Fibroblast of mammary gland (primary cell): ENCODE data around the gene CFAP298.
"Not testable (repeated sequence)": the region's sequence is repeated elsewhere in the genome, so short reads cannot be mapped to it uniquely, and the experiment has no call there.

Experiments
- DNase-seq: peaks from one replicate; pipeline ENCODE4 v3.0.0-alpha.2; 2010; ENCODE audit warnings: low read depth
- H3K4me3 ChIP-seq: 2 replicates; pipeline ENCODE4 v1.5.1; 2011; ENCODE audit warnings: low read depth, mild to moderate bottlenecking, low read length, moderate library complexity; ENCODE audit not compliant: control insufficient read depth
- TF ChIP-seq, protein P1 (sequence below): conservative IDR thresholded peaks from 2 replicates; pipeline ENCODE4 v1.5.1; 2011; ENCODE audit warnings: low read depth, low read length, inconsistent platforms; ENCODE audit not compliant: control insufficient read depth, insufficient read depth

The CFAP298 gene

DNA sequence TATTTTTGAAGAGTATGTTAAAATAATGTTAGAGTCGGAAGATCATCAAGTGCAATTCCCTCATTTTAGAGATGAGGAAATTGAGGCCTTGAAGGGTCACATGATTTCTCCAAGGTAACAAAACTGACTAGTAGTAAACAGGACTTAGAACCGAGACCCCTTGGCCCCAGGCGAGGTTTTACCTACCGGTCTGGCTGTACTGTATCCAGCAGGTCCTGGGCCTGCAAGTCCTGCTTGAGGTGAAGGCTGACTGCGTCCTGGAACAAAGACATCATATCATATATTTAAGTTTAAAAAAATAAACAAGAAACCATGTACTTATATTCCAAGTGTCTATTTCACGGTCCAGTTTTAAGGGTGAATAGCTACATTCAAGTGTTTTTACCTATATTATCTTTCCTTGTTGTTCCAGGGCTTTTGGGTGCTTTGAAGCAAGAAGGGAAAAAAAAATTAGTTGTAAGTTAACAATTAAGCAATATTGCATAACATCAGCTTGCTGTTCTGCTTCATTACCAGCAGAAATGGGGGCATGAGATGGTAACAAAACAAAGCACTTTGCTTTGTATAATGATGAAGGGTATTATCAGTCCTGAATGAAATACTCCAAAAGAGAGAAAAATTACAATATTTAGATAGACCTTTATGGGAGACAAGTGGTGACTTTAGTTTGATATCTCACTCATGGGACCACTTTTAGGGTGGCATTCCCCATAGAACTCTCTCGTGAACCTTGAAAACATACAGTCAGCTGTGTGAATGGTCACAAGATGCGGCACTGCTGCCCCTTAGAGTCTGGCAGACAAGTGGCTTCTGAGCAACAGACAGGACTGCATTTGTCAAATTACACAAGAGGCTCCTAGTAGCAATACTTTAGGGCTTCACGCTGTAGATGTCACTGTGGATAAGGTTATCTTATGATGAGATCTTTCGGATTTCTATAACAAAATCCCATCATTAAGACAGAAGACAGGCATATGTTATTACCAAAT lies 29.8 kb upstream of the CFAP298 start:
- TF ChIP-seq, protein P1, sequence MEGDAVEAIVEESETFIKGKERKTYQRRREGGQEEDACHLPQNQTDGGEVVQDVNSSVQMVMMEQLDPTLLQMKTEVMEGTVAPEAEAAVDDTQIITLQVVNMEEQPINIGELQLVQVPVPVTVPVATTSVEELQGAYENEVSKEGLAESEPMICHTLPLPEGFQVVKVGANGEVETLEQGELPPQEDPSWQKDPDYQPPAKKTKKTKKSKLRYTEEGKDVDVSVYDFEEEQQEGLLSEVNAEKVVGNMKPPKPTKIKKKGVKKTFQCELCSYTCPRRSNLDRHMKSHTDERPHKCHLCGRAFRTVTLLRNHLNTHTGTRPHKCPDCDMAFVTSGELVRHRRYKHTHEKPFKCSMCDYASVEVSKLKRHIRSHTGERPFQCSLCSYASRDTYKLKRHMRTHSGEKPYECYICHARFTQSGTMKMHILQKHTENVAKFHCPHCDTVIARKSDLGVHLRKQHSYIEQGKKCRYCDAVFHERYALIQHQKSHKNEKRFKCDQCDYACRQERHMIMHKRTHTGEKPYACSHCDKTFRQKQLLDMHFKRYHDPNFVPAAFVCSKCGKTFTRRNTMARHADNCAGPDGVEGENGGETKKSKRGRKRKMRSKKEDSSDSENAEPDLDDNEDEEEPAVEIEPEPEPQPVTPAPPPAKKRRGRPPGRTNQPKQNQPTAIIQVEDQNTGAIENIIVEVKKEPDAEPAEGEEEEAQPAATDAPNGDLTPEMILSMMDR = no peak
- no peak overlapping the region for H3K4me3 ChIP-seq
- no peak for DNase-seq

DNA sequence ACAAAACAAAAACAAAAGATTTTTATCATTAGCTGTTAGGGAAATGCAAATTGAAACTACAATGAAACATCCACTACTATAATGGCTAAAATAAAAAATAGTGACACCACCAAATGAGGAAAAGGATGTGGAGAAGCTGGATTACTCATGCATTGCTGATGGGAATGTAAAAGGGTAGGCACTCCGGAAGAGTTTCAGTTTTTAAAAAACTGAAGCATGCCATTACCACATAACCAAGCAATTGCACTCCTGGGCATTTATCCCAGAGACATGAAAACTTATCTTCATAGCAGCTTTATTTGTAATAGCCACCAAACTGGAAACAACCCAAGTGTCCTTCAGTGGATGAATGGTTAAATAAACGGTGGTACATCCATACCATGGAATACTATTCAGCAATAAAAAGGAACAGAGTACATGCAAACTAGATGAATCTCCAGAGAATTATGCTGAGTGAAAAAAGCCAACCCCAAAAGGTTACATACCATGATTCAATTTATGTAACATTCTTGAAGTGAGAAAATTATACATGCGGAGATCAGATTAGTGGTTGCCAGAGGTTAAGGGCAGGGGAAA lies 14.5 kb upstream of the CFAP298 start:
- DNase-seq = peak; percentile 71
- TF ChIP-seq, protein P1 = no peak
- no peak overlapping the region for H3K4me3 ChIP-seq

DNA sequence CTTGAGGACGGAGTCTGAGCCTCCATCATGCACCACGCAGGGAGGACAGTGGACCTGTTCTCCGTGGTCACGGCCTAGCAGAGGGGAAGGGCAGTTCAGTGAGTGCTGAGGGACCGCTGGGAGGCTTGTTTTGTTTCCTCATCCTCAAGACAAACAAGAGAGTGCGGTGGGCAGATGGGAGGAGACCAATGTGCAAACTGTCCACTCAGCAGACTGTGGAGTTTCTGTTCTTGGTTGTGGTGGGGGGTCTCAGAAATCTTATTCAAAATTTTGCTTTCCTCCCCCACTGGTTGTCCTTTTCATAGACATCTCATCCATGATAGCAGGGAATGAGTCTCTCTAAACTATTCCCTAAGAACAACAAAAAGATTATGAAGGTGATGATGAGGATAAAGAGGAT lies 6.0 kb upstream of the CFAP298 start:
- not testable (repeated sequence) for H3K4me3 ChIP-seq, DNase-seq

DNA sequence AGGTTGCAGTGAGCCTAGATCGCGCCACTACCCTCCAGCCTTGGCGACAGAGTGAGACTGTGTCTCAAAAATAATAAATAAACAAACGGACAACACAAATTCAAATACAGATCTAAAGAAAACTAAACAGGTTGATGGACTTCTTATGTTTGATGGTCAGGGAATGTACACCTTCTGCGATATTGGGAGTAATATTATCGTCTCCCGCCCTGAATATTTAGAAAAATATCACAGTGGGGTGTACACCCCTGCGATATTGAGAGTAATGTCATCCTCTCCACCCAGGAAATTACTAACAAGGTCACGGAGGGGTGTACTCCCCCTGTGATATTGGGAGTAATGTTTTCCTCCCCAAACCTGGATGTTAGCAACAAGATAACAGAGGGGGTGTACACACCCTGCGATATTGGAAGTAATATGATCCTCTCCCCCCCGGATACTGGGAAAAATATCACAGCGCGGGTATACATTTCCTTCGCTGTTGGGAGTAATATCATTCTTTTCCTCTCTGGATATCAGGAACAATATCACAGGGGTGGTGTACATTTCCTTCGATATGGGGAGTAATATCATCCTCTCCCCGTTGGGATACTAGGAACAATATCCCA lies 1.4 kb upstream of the CFAP298 start:
- DNase-seq = no peak
- TF ChIP-seq, protein P1 = no peak

DNA sequence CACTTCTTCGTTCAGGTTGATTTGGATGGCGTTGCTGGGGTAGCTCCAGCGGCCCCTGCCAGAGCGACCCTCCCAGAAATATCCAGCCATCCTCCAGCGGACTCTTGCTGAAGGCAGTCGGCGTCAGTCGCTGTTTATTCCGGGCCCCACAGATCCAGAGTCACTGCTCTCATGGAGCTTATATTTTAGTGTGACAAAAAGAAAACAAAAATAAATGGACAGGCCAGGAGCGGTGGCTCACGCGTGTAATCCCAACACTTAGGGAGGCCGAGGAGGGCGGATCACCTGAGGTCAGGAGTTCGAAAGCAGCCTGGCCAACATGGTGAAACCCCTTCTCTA lies 791 bp upstream of the CFAP298 start:
- TF ChIP-seq, protein P1 = no peak
- peak overlapping the region; percentile 94 for H3K4me3 ChIP-seq
- DNase-seq = no peak

More for the DNA sequence above, 1.4 kb upstream of the CFAP298 start:
- H3K4me3 ChIP-seq = peak overlapping the region; percentile 94

DNA sequence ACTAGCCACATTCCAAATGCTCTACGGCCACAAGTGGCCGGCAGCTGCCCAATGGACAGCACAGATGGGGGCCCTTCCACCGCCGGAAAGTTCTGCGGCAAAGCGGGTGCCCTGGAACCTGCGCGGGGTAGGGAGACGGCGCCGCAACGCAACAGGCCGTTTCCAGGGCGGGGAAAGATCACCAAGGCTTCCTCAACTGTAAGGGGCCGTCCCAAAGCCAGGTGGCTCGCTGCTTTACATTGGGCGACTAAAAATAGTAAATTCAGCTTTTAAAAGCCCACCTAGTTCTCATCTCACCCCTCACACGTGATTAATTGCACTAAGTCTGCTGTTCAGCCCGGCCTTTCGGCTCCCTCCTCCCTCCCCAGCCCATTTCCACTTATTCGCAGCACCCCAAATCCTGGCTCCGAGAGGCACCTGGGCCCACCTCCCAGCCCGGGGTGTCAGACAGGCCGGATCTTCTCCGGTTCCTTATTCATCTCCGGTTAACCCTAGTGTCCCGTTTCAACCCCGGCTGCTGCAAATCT lies 643 bp downstream of the CFAP298 start:
- TF ChIP-seq, protein P1 = no peak
- peak; percentile 10 for DNase-seq
- peak overlapping the region; percentile 94 for H3K4me3 ChIP-seq

DNA sequence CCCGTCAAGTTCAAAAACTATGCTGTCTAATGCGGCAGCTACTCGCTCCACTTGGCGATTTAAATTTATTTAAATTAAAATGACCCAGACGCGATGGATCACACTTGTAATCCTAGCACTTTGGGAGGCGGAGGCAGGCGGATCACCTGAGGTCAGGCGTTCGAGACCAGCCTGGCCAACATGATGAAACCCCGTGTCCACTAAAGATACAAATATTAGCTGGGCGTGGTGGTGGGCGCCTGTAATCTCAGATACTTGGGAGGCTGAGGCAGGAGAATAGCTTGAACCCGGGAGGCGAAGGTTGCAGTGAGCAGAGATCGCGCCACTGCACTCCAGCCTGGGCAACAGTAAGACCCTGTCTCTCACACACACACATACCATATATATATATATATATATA lies 1.2 kb downstream of the CFAP298 start:
- H3K4me3 ChIP-seq = peak overlapping the region; percentile 30
- not testable (repeated sequence) for DNase-seq
